ENCODE data around the gene FRS2. TPM values are rescaled to one million over a fixed set of nuclear protein-coding genes. Genes with fewer than 3 reads are reported as not detected.

The FRS2 gene
- total RNA-seq, 1 experiment from 2014 or later = 35.0 TPM

DNA sequence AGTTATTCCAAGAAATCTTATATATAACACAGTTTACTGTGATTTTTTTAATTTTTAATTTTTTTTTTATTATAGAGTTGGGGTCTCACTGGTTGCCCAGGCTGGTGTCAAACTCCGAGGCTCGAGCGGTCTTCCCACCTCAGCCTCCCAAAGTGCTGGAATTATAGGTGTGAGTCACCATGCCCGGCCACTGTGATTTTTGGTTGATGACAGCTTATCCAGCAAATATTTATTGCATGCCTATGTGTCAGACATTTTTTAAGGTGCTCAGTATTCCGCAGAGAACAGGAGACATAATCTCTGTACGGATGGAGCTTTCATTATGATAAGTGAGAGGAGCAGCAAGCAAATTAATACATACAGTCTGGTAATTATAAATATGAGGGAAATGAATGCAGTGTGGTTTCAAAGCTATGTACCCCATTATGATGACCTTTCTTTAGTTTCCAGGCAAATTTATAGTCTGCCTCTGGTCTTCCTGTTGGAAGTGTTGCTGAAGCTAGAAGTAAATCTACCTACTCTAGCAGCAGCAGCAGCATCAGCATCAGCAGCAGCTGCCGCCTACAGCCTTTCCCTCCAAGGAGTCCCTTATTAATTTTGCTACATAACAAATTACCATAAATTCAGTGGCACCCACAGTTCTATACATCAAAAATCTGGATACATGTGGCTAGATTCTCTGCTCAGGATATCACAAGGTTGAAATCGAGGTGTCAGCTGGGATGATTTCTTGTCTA, 32.3 kb downstream of the FRS2 start:
- BruUV-seq (replicated peaks) = no TSS peak
- H2AFZ ChIP-seq (ENCODE audit: low read length) = no peak overlapping the region
- no peaks in the 10 kb centered on the region for H3K36me3 ChIP-seq (ENCODE audit: low read depth, low read length)
- no peaks in the 10 kb centered on the region for H3F3A ChIP-seq (ENCODE audit: low read length, unreplicated experiment)
- H3K79me2 ChIP-seq (ENCODE audit: low read length) = peaks cover 97% of the 10 kb centered on the region
- peak overlapping the region; percentile 7; the same call in 1 of the 2 replicates for H3K27ac ChIP-seq (ENCODE audit: low read length)
- peaks cover 53% of the 10 kb centered on the region for H3K4me1 ChIP-seq (ENCODE audit: insufficient read depth, low read length)
- peak overlapping the region; percentile 31 for H3K4me3 ChIP-seq (ENCODE audit: low read length)
- ATAC-seq (peak; percentile 82), DNase-seq (peak; percentile 89)
- ChIA-PET CTCF (interaction anchor here (0.7 kb wide), 1 partner anchor 144 kb away, joined by 4 read pairs; no protein-coding TSS in a partner anchor), POLR2A (ENCODE audit: unreplicated experiment) (no interaction called here)
- H3K9me3 ChIP-seq (ENCODE audit: low read length) = no peaks in the 10 kb centered on the region
- intact Hi-C loops (cut with micrococcal nuclease) = loop anchor here (2.0 to 5.0 kb wide), 3 partner anchors 22 to 35 kb away; partner anchors contain the start of gene FRS2
- peak overlapping the region; percentile 64 for H3K4me2 ChIP-seq (ENCODE audit: low read length)
- TF ChIP-seq, protein P1, sequence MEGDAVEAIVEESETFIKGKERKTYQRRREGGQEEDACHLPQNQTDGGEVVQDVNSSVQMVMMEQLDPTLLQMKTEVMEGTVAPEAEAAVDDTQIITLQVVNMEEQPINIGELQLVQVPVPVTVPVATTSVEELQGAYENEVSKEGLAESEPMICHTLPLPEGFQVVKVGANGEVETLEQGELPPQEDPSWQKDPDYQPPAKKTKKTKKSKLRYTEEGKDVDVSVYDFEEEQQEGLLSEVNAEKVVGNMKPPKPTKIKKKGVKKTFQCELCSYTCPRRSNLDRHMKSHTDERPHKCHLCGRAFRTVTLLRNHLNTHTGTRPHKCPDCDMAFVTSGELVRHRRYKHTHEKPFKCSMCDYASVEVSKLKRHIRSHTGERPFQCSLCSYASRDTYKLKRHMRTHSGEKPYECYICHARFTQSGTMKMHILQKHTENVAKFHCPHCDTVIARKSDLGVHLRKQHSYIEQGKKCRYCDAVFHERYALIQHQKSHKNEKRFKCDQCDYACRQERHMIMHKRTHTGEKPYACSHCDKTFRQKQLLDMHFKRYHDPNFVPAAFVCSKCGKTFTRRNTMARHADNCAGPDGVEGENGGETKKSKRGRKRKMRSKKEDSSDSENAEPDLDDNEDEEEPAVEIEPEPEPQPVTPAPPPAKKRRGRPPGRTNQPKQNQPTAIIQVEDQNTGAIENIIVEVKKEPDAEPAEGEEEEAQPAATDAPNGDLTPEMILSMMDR (conservative IDR thresholded peaks at IDR 0.05; ENCODE audit: low read depth, low read length) = no peak
- TF ChIP-seq EZH2phosphoT487 (IDR thresholded peaks at IDR 0.05; ENCODE audit: borderline replicate concordance, low read length) (no peak), EZH2 (IDR thresholded peaks at IDR 0.05; ENCODE audit: low read length, unreplicated experiment) (no peak)
- H3K27me3 ChIP-seq (ENCODE audit: low read length) = no peaks in the 10 kb centered on the region
- 0 out of 2 replicates have a peak, but pooled peaks cover 5% of the 10 kb centered on the region for H4K20me1 ChIP-seq (ENCODE audit: low read length)
- no peaks in the 10 kb centered on the region for H3K9me2 ChIP-seq (replicated peaks; ENCODE audit: low read length)
- H3K9ac ChIP-seq (ENCODE audit: low read length) = no peak overlapping the region

DNA sequence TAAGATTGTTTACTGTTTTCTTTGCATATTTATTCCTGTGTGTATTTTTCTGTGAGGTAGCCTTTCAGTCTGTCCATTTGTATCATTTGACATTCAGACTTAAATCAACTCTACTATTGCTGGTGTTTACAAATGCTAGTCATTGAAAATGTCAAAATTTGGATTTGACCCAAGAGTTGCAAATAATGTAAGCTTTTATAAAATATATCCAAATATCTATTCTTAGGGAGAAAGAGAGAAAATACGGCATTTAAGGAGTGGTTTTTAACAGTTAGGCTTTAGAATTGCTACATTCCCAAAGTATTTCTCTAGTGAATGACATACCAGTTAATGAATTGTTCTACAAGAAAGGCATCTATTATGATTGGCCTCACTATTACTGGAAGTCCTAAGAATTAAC, 37.9 kb downstream of the FRS2 start:
- H3K4me1 ChIP-seq (ENCODE audit: insufficient read depth, low read length) = peaks cover 11% of the 10 kb centered on the region
- POLR2A ChIA-PET (ENCODE audit: unreplicated experiment) = no interaction called here
- H3K4me2 ChIP-seq (ENCODE audit: low read length) = no peak overlapping the region
- H3K9ac ChIP-seq (ENCODE audit: low read length) = no peak overlapping the region
- 0 out of 2 replicates have a peak, but pooled peaks cover under 1% of the 10 kb centered on the region for H4K20me1 ChIP-seq (ENCODE audit: low read length)
- CTCF ChIA-PET = no interaction called here
- H3F3A ChIP-seq (ENCODE audit: low read length, unreplicated experiment) = no peaks in the 10 kb centered on the region
- H3K27me3 ChIP-seq (ENCODE audit: low read length) = no peaks in the 10 kb centered on the region
- no peaks in the 10 kb centered on the region for H3K9me2 ChIP-seq (replicated peaks; ENCODE audit: low read length)
- no TSS peak for BruUV-seq (replicated peaks)
- H3K9me3 ChIP-seq (ENCODE audit: low read length) = no peaks in the 10 kb centered on the region
- TF ChIP-seq EZH2phosphoT487 (IDR thresholded peaks at IDR 0.05; ENCODE audit: borderline replicate concordance, low read length) (no peak), EZH2 (IDR thresholded peaks at IDR 0.05; ENCODE audit: low read length, unreplicated experiment) (no peak)
- TF ChIP-seq, protein P1 (conservative IDR thresholded peaks at IDR 0.05; ENCODE audit: low read depth, low read length) = no peak
- intact Hi-C loops (cut with micrococcal nuclease) = no loop called here
- H3K4me3 ChIP-seq (ENCODE audit: low read length) = no peak overlapping the region
- DNase-seq (no peak), ATAC-seq (no peak)
- no peaks in the 10 kb centered on the region for H3K36me3 ChIP-seq (ENCODE audit: low read depth, low read length)
- peaks cover 97% of the 10 kb centered on the region for H3K79me2 ChIP-seq (ENCODE audit: low read length)
- H2AFZ ChIP-seq (ENCODE audit: low read length) = no peak overlapping the region
- no peak overlapping the region for H3K27ac ChIP-seq (ENCODE audit: low read length)

- Histone ChIP-seq H3K36me3 (ENCODE audit: low read depth, low read length) (no peaks in the 10 kb centered on the region), H3K4me1 (ENCODE audit: insufficient read depth, low read length) (peaks cover 7% of the 10 kb centered on the region; the same call in 1 of the 2 replicates), H3K4me2 (ENCODE audit: low read length) (no peak overlapping the region), H3K9me3 (ENCODE audit: low read length) (no peaks in the 10 kb centered on the region), H3K9ac (ENCODE audit: low read length) (no peak overlapping the region), H4K20me1 (ENCODE audit: low read length) (no peaks in the 10 kb centered on the region), H3K4me3 (ENCODE audit: low read length) (no peak overlapping the region), H3F3A (ENCODE audit: low read length, unreplicated experiment) (no peaks in the 10 kb centered on the region), H3K9me2 (replicated peaks; ENCODE audit: low read length) (no peaks in the 10 kb centered on the region), H3K27me3 (ENCODE audit: low read length) (no peaks in the 10 kb centered on the region), H3K79me2 (ENCODE audit: low read length) (peaks cover 97% of the 10 kb centered on the region), H3K27ac (ENCODE audit: low read length) (no peak overlapping the region), H2AFZ (ENCODE audit: low read length) (no peak overlapping the region)
- ATAC-seq = no peak
- BruUV-seq (replicated peaks) = no TSS peak
- TF ChIP-seq EZH2 (IDR thresholded peaks at IDR 0.05; ENCODE audit: low read length, unreplicated experiment) = no peak
- TF ChIP-seq, protein P1 (conservative IDR thresholded peaks at IDR 0.05; ENCODE audit: low read depth, low read length) = no peak
- no peak for TF ChIP-seq EZH2phosphoT487 (IDR thresholded peaks at IDR 0.05; ENCODE audit: borderline replicate concordance, low read length)
- ChIA-PET CTCF (no interaction called here), POLR2A (ENCODE audit: unreplicated experiment) (no interaction called here)
- intact Hi-C loops (cut with micrococcal nuclease) = no loop called here
- DNase-seq = no peak
Observed at GRCh38 chr12:69508621-69509020, 38.4 kb downstream of the FRS2 start.

Measured in PC-3 (cell line).